NCI-H1436 (cell line): Measurements from ENCODE around the gene VARS2.

ENCODE experiments used
- DNase-seq: peaks from one replicate; lab custom pipeline; 2025; lab: John Stamatoyannopoulos, UW

VARS2 gene

GRCh38 chr6:30928677-30929076 lies 14.6 kb downstream of the VARS2 start:
- DNase-seq = no peak

- DNase-seq = no peak
Measured at GRCh38 chr6:30930506-30930905, 16.5 kb downstream of the VARS2 start.

- DNase-seq = no peak
Measured at GRCh38 chr6:30931272-30931671, 17.2 kb downstream of the VARS2 start.

GRCh38 chr6:30931969-30932645 lies 18.1 kb downstream of the VARS2 start, which contains the start of gene SFTA2:
Gene SFTA2, minus strand, starts transcription at chr6:30932170. Its CDS starts 74 bp downstream, at chr6:30932096.
- no peak for DNase-seq

GRCh38 chr6:30932665-30933365 lies 18.8 kb downstream of the VARS2 start:
- DNase-seq = no peak

- no peak for DNase-seq
Measured at GRCh38 chr6:30935018-30935417, 21.0 kb downstream of the VARS2 start.

- no peak for DNase-seq
Measured at GRCh38 chr6:30937265-30937664, 23.2 kb downstream of the VARS2 start.

- DNase-seq = no peak
Measured at GRCh38 chr6:30938730-30939129, 24.7 kb downstream of the VARS2 start.

GRCh38 chr6:30939473-30939872 lies 25.4 kb downstream of the VARS2 start:
- DNase-seq = no peak

- no peak for DNase-seq
Measured at GRCh38 chr6:30940361-30940986, 26.4 kb downstream of the VARS2 start, which contains the start of gene MUCL3. Gene MUCL3, plus strand, starts transcription at chr6:30940973. Its CDS starts 27 bp downstream, at chr6:30941000.

GRCh38 chr6:30942338-30943060 lies 28.5 kb downstream of the VARS2 start:
- no peak for DNase-seq

- no peak for DNase-seq
Measured at GRCh38 chr6:30944051-30944450, 30.0 kb downstream of the VARS2 start.

GRCh38 chr6:30945281-30945680 lies 31.2 kb downstream of the VARS2 start:
- DNase-seq = no peak

- DNase-seq = no peak
Measured at GRCh38 chr6:30947231-30947630, 33.2 kb downstream of the VARS2 start.

- DNase-seq = no peak
Measured at GRCh38 chr6:30948811-30949210, 34.8 kb downstream of the VARS2 start.

- no peak for DNase-seq
Measured at GRCh38 chr6:30951907-30952469, 38.0 kb downstream of the VARS2 start.

- no peak for DNase-seq
Measured at GRCh38 chr6:30954631-30955366, 40.8 kb downstream of the VARS2 start.

- DNase-seq = peak; percentile 66
Measured at GRCh38 chr6:30955367-30956042, 41.5 kb downstream of the VARS2 start.

- no peak for DNase-seq
Measured at GRCh38 chr6:30957716-30958115, 43.7 kb downstream of the VARS2 start.

- no peak for DNase-seq
Measured at GRCh38 chr6:30960907-30961673, 47.1 kb downstream of the VARS2 start.
